HepG2 (cell line): Measurements from ENCODE around the gene ANKS3. TPM values are rescaled to one million over a fixed set of nuclear protein-coding genes. Genes with fewer than 3 reads are reported as not detected.

ENCODE experiments used
- ATAC-seq: fragments of 200-7000 bp; cut with Tn5 transposase; 3 replicates; pipeline ENCODE4 v1.9.1; 2020; ENCODE audit warnings: mild to moderate bottlenecking, moderate library complexity
- BruUV-seq: library from RNA; stranded (reverse); fragments of 400-500 nt; replicated peaks from 2 replicates; lab custom pipeline; 2021; lab: Mats Ljungman, UMichigan
- CTCF ChIA-PET: fragments of 300-600 bp; formaldehyde crosslinking; extraction: SDS; loops from one replicate; lab custom pipeline; 2021; ENCODE audit warnings: low total read pairs, inconsistent platforms, low intra/inter-chr PET ratio; lab: Yijun Ruan, JAX
- POLR2A ChIA-PET: fragments of 350-600 bp; sonication (Branson Sonifier 250); formaldehyde crosslinking; loops from one replicate; lab custom pipeline; 2020; ENCODE audit warnings: antibody characterized with exemption, inconsistent platforms; lab: Yijun Ruan, JAX
- DNase-seq: peaks from one replicate; pipeline ENCODE4 v3.0.0-alpha.2; 2015; ENCODE audit warnings: low spot score
- FAIRE-seq: peaks from 3 replicates; lab custom pipeline; 2011; peaks lifted over from hg19 to GRCh38; lab: Jason Lieb, UNC
- H2AFZ ChIP-seq: one replicate; pipeline ENCODE4 v1.6.1; 2011; ENCODE audit warnings: low read length, inconsistent platforms
- H3K27ac ChIP-seq: fragments of 300-600 bp; 3 replicates; pipeline ENCODE4 v1.8.0; 2011; ENCODE audit warnings: mixed run types, mild to moderate bottlenecking, mixed read lengths, low read length, inconsistent platforms; ENCODE audit not compliant: insufficient read depth; ENCODE audit errors: extremely low read length
- H3K27me3 ChIP-seq, 2 experiments: fragments of 200-600 bp in 1 of 2; 2 replicates in 1 of 2; 3 replicates in 1 of 2; pipeline versions ENCODE4 v1.6.0 to v1.8.0; 2011; ENCODE audit warnings: low read length in 2 of 2, mild to moderate bottlenecking in 2 of 2, moderate library complexity in 2 of 2, inconsistent platforms in 1 of 2; ENCODE audit not compliant: insufficient read depth in 2 of 2, control insufficient read depth in 1 of 2
- H3K36me3 ChIP-seq, 2 experiments: fragments of 200-600 bp in 1 of 2; replicated peaks in 1 of 2; 2 replicates in 1 of 2; 3 replicates in 1 of 2; pipeline versions ENCODE4 v1.5.1 to v1.8.0; 2011; ENCODE audit warnings: low read length in 2 of 2, inconsistent platforms in 1 of 2; ENCODE audit not compliant: insufficient read depth in 2 of 2, control insufficient read depth in 1 of 2
- H3K4me1 ChIP-seq: 2 replicates; pipeline ENCODE4 v1.5.1; 2012; ENCODE audit warnings: low read length, inconsistent platforms; ENCODE audit not compliant: insufficient read depth
- H3K4me2 ChIP-seq: 2 replicates; pipeline ENCODE4 v1.6.0; 2011; ENCODE audit warnings: low read depth, low read length, inconsistent platforms
- H3K4me3 ChIP-seq, 3 experiments: fragments of 200-600 bp in 1 of 3; sonication (generic), shearing (Covaris generic) in 1 of 3; replicated peaks in 1 of 3; 2 replicates each; pipeline ENCODE4 v1.5.1; 2011 to 2016; ENCODE audit warnings: low read length in 3 of 3, inconsistent platforms in 2 of 3, low read depth in 2 of 3, mild to moderate bottlenecking in 2 of 3, control low read depth in 1 of 3, mixed read lengths in 1 of 3; ENCODE audit not compliant: insufficient read depth in 1 of 3
- H3K79me2 ChIP-seq: one replicate; pipeline ENCODE4 v1.6.1; 2011; ENCODE audit warnings: low read length, inconsistent platforms; ENCODE audit not compliant: insufficient read depth
- H3K9ac ChIP-seq: 2 replicates; pipeline ENCODE4 v1.6.0; 2011; ENCODE audit warnings: mild to moderate bottlenecking, low read depth, low read length, inconsistent platforms; ENCODE audit not compliant: insufficient read depth
- H3K9me3 ChIP-seq: 2 replicates; pipeline ENCODE4 v1.5.1; 2012; ENCODE audit warnings: mild to moderate bottlenecking, low read length
- H4K20me1 ChIP-seq: 2 replicates; pipeline ENCODE4 v1.6.0; 2011; ENCODE audit warnings: inconsistent platforms, mild to moderate bottlenecking, low read length, moderate library complexity; ENCODE audit not compliant: insufficient read depth
- CEBPB ChIP-seq: IDR thresholded peaks from 2 replicates; pipeline ENCODE4 v1.6.1; 2011; ENCODE audit warnings: low read depth, low read length, improper control_type of control experiment, borderline replicate concordance
- POLR2AphosphoS5 ChIP-seq: IDR thresholded peaks from 2 replicates; pipeline ENCODE4 v1.6.1; 2012; ENCODE audit warnings: low read depth, low read length
- ZBTB33 ChIP-seq: sonication (generic); formaldehyde crosslinking; IDR thresholded peaks from 2 replicates; pipeline ENCODE4 v1.4.0; 2020; ENCODE audit warnings: missing genetic modification reagents
- ZBTB38 ChIP-seq: sonication (generic); formaldehyde crosslinking; IDR thresholded peaks from 2 replicates; pipeline ENCODE4 v1.5.1; 2020; ENCODE audit warnings: mild to moderate bottlenecking, missing genetic modification reagents
- WGBS: methylation state at CpG from one replicate; pipeline ENCODE4 v1.1.6; 2017; ENCODE audit warnings: low lambda C conversion rate; 5-methylcytosine and 5-hydroxymethylcytosine counted together
- in situ Hi-C: cut with HindIII; loops from 2 replicates; pipeline ENCODE4 v1.10.0; 2017; ENCODE audit warnings: low pct_unique_long_range_greater_than_20kb; ENCODE audit not compliant: extremely low pct_ligation_motif_present
- intact Hi-C: fragments of 100-400 bp; cut with micrococcal nuclease; formaldehyde crosslinking; loops from one replicate; pipeline ENCODE4 v1.10.0; 2022; ENCODE audit not compliant: unreplicated experiment
- polyA plus RNA-seq, 8 experiments: library from polyadenylated mRNA; depleted of rRNA in 3 of 8; stranded (reverse) in 7 of 8; unstranded in 1 of 8; fragments of >200 nt; fragmentation: Illumina TruSeq in 4 of 8; extraction: Trizol in 4 of 8; gene quantifications; 2 replicates each; pipeline versions ENCODE4 v1.2.1 to v1.2.3, GENCODE V29; 2011 to 2016; ENCODE audit warnings: low read depth in 4 of 8, missing spikeins in 1 of 8, mixed read lengths in 1 of 8; ENCODE audit not compliant: insufficient read depth in 1 of 8
- total RNA-seq, 5 experiments: library from RNA; depleted of rRNA; stranded (reverse); fragments of >200 nt; fragmentation: Illumina TruSeq; extraction: Trizol; gene quantifications; 2 replicates each; pipeline ENCODE4 v1.2.3, GENCODE V29; 2016; ENCODE audit warnings: low read depth in 1 of 5
- TF ChIP-seq, protein P1 (sequence below): sonication (generic); formaldehyde crosslinking; IDR thresholded peaks from 2 replicates; pipeline ENCODE4 v1.5.1; 2020; ENCODE audit warnings: missing genetic modification reagents, mild to moderate bottlenecking, borderline replicate concordance

The ANKS3 gene
- total and polyA plus RNA-seq, 2 of the 13 experiments (the other 11 are each of a cell fraction or from before 2014, with no cell fraction given), result 11.4 to 15.9 TPM

GRCh38 chr16:4684763-4685162, 49.3 kb downstream of the ANKS3 start:
- in situ Hi-C loops (no loop called here), intact Hi-C loops (no loop called here)
- DNase-seq (no peak), FAIRE-seq (no peak), ATAC-seq (no peak)
- Histone ChIP-seq H3K9ac (no peak overlapping the region), H3K36me3 (peaks cover 29 to 60% of the 10 kb centered on the region in 2 experiments; a peak in 4 of 5 replicates), H2AFZ (no peak overlapping the region), H3K4me1 (no peaks in the 10 kb centered on the region), H3K9me3 (no peaks in the 10 kb centered on the region), H3K27ac (no peak overlapping the region), H3K27me3 (no peaks in the 10 kb centered on the region), H3K4me2 (no peak overlapping the region), H3K79me2 (no peaks in the 10 kb centered on the region), H3K4me3 (no peak overlapping the region), H4K20me1 (no peaks in the 10 kb centered on the region)
- POLR2A ChIA-PET, result no interaction called here
- TF ChIP-seq POLR2AphosphoS5 (peak; percentile 21; the same call in 1 of the 2 replicates), ZBTB33 (CRISPR knock-in tag) (peak; percentile 92), CEBPB (peak; percentile 29; the same call in 1 of the 2 replicates), ZBTB38 (CRISPR knock-in tag) (peak; percentile 24; the same call in 1 of the 2 replicates)
- TF ChIP-seq, protein P1, sequence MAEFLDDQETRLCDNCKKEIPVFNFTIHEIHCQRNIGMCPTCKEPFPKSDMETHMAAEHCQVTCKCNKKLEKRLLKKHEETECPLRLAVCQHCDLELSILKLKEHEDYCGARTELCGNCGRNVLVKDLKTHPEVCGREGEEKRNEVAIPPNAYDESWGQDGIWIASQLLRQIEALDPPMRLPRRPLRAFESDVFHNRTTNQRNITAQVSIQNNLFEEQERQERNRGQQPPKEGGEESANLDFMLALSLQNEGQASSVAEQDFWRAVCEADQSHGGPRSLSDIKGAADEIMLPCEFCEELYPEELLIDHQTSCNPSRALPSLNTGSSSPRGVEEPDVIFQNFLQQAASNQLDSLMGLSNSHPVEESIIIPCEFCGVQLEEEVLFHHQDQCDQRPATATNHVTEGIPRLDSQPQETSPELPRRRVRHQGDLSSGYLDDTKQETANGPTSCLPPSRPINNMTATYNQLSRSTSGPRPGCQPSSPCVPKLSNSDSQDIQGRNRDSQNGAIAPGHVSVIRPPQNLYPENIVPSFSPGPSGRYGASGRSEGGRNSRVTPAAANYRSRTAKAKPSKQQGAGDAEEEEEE (CRISPR knock-in tag), result no peak
- no TSS peak for BruUV-seq
- WGBS, result 90% methylated on average over 8 of the region's 13 CpGs
- CTCF ChIA-PET, result no interaction called here
